ENCODE data around the gene WHRN. TPM values are rescaled to one million over a fixed set of nuclear protein-coding genes. Genes with fewer than 3 reads are reported as not detected.

Gene WHRN
- total RNA-seq, 2 experiments from 2014 or later = 0.64 to 1.2 TPM

GRCh38 chr9:114427644-114428043 lies 77.6 kb downstream of the WHRN start:
- peaks cover 9% of the 10 kb centered on the region for H3K27me3 Mint-ChIP-seq
- H3K36me3 Mint-ChIP-seq (ENCODE audit: low read depth) = no peaks in the 10 kb centered on the region

GRCh38 chr9:114426046-114426948 lies 79.0 kb downstream of the WHRN start:
- DNase-seq = no peak
- Mint-ChIP-seq H3K4me1 (no peaks in the 10 kb centered on the region), H3K27me3 (peaks cover 9% of the 10 kb centered on the region), H3K4me3 (no peak overlapping the region), H3K27ac (no peak overlapping the region), H3K9me3 (no peaks in the 10 kb centered on the region), H3K36me3 (ENCODE audit: low read depth) (no peaks in the 10 kb centered on the region)
- CTCF ChIA-PET = no interaction called here
- POLR2A ChIA-PET = no interaction called here

More at GRCh38 chr9:114427644-114428043, 77.6 kb downstream of the WHRN start:
- Mint-ChIP-seq H3K4me3 (no peak overlapping the region), H3K9me3 (no peaks in the 10 kb centered on the region), H3K27ac (no peak overlapping the region), H3K4me1 (no peaks in the 10 kb centered on the region)
- DNase-seq = no peak
- ChIA-PET CTCF (interaction anchor here (1.1 to 1.4 kb wide), 2 partner anchors 12 to 22 kb away, joined by 3 to 4 read pairs; no protein-coding TSS in a partner anchor), POLR2A (no interaction called here)

- POLR2A ChIA-PET = no interaction called here
- no peaks in the 10 kb centered on the region for H3K36me3 Mint-ChIP-seq (ENCODE audit: low read depth)
- H3K27ac Mint-ChIP-seq = no peak overlapping the region
- no peak for DNase-seq
- no peak overlapping the region for H3K4me3 Mint-ChIP-seq
- H3K27me3 Mint-ChIP-seq = peaks cover 5% of the 10 kb centered on the region
- CTCF ChIA-PET = interaction anchor here (0.6 to 1.0 kb wide), 3 partner anchors 20 to 760 kb away, joined by 3 read pairs; no protein-coding TSS in a partner anchor
- H3K4me1 Mint-ChIP-seq = no peaks in the 10 kb centered on the region
- no peaks in the 10 kb centered on the region for H3K9me3 Mint-ChIP-seq
These were observed 80.1 kb downstream of the WHRN start for GRCh38 chr9:114425126-114425525.

GRCh38 chr9:114424126-114424525 lies 81.1 kb downstream of the WHRN start:
- Mint-ChIP-seq H3K4me1 (no peaks in the 10 kb centered on the region), H3K36me3 (ENCODE audit: low read depth) (no peaks in the 10 kb centered on the region), H3K27me3 (peaks cover 5% of the 10 kb centered on the region), H3K4me3 (no peak overlapping the region), H3K27ac (no peak overlapping the region), H3K9me3 (no peaks in the 10 kb centered on the region)
- no peak for DNase-seq
- ChIA-PET CTCF (interaction anchor here (1.0 kb wide), 1 partner anchor 19 kb away, joined by 3 read pairs; no protein-coding TSS in a partner anchor), POLR2A (no interaction called here)

GRCh38 chr9:114423181-114423580 lies 82.1 kb downstream of the WHRN start:
- Mint-ChIP-seq H3K27ac (no peak overlapping the region), H3K4me3 (no peak overlapping the region), H3K9me3 (no peaks in the 10 kb centered on the region), H3K36me3 (ENCODE audit: low read depth) (no peaks in the 10 kb centered on the region), H3K4me1 (peaks cover 5% of the 10 kb centered on the region), H3K27me3 (peaks cover 5% of the 10 kb centered on the region)
- DNase-seq = no peak
- POLR2A ChIA-PET = interaction anchor here (0.6 kb wide), 1 partner anchor 56 kb away, joined by 3 read pairs; no protein-coding TSS in a partner anchor
- CTCF ChIA-PET = interaction anchor here (1.0 to 1.2 kb wide), 2 partner anchors 12 to 28 kb away, joined by 3 read pairs; no protein-coding TSS in a partner anchor

- H3K27ac Mint-ChIP-seq = no peak overlapping the region
- peaks cover 14% of the 10 kb centered on the region for H3K4me1 Mint-ChIP-seq
- no peak overlapping the region for H3K4me3 Mint-ChIP-seq
- no peaks in the 10 kb centered on the region for H3K27me3 Mint-ChIP-seq
- no peaks in the 10 kb centered on the region for H3K9me3 Mint-ChIP-seq
- ChIA-PET CTCF (no interaction called here), POLR2A (no interaction called here)
- no peak for DNase-seq
- H3K36me3 Mint-ChIP-seq (ENCODE audit: low read depth) = no peaks in the 10 kb centered on the region
These were observed 84.1 kb downstream of the WHRN start for GRCh38 chr9:114421147-114421546.

GRCh38 chr9:114419796-114420195 lies 85.5 kb downstream of the WHRN start:
- Mint-ChIP-seq H3K27me3 (no peaks in the 10 kb centered on the region), H3K4me1 (peaks cover 14% of the 10 kb centered on the region), H3K4me3 (no peak overlapping the region), H3K36me3 (ENCODE audit: low read depth) (no peaks in the 10 kb centered on the region), H3K27ac (no peak overlapping the region), H3K9me3 (no peaks in the 10 kb centered on the region)
- ChIA-PET CTCF (interaction anchor here (1.1 to 1.7 kb wide), 5 partner anchors 11 to 234 kb away, joined by 3 to 7 read pairs (median 3); no protein-coding TSS in a partner anchor), POLR2A (no interaction called here)
- no peak for DNase-seq

- Mint-ChIP-seq H3K36me3 (ENCODE audit: low read depth) (no peaks in the 10 kb centered on the region), H3K4me1 (peaks cover 14% of the 10 kb centered on the region), H3K27ac (no peak overlapping the region), H3K9me3 (no peaks in the 10 kb centered on the region), H3K4me3 (no peak overlapping the region), H3K27me3 (no peaks in the 10 kb centered on the region)
- no peak for DNase-seq
- ChIA-PET POLR2A (no interaction called here), CTCF (interaction anchor here (1.7 to 3.9 kb wide), 2 partner anchors 12 to 13 kb away, joined by 5 to 22 read pairs; no protein-coding TSS in a partner anchor)
These were observed 87.2 kb downstream of the WHRN start for GRCh38 chr9:114418053-114418452.

- Mint-ChIP-seq H3K27ac (peak overlapping the region; percentile 19), H3K36me3 (ENCODE audit: low read depth) (no peaks in the 10 kb centered on the region), H3K27me3 (no peaks in the 10 kb centered on the region), H3K9me3 (no peaks in the 10 kb centered on the region), H3K4me3 (no peak overlapping the region), H3K4me1 (peaks cover 14% of the 10 kb centered on the region)
- CTCF ChIA-PET = interaction anchor here (0.6 to 3.9 kb wide), 4 partner anchors 11 to 136 kb away, joined by 3 to 22 read pairs (median 3); no protein-coding TSS in a partner anchor
- POLR2A ChIA-PET = no interaction called here
- no peak for DNase-seq
These were observed 87.8 kb downstream of the WHRN start for GRCh38 chr9:114417511-114417910.

GRCh38 chr9:114416906-114417305 lies 88.4 kb downstream of the WHRN start:
- Mint-ChIP-seq H3K27ac (no peak overlapping the region), H3K36me3 (ENCODE audit: low read depth) (no peaks in the 10 kb centered on the region), H3K27me3 (no peaks in the 10 kb centered on the region), H3K4me1 (peaks cover 14% of the 10 kb centered on the region), H3K4me3 (no peak overlapping the region), H3K9me3 (no peaks in the 10 kb centered on the region)
- ChIA-PET CTCF (interaction anchor here (0.6 to 3.9 kb wide), 4 partner anchors 11 to 136 kb away, joined by 3 to 22 read pairs (median 3); no protein-coding TSS in a partner anchor), POLR2A (interaction anchor here (0.6 kb wide), 1 partner anchor 12 kb away, joined by 3 read pairs; no protein-coding TSS in a partner anchor)
- DNase-seq = no peak

- Mint-ChIP-seq H3K27ac (no peak overlapping the region), H3K4me3 (no peak overlapping the region), H3K36me3 (ENCODE audit: low read depth) (no peaks in the 10 kb centered on the region), H3K4me1 (peaks cover 14% of the 10 kb centered on the region), H3K9me3 (no peaks in the 10 kb centered on the region), H3K27me3 (no peaks in the 10 kb centered on the region)
- DNase-seq = no peak
- ChIA-PET POLR2A (interaction anchor here (0.6 kb wide), 1 partner anchor 11 kb away, joined by 3 read pairs; no protein-coding TSS in a partner anchor), CTCF (interaction anchor here (0.6 to 3.9 kb wide), 4 partner anchors 10 to 52 kb away, joined by 3 to 22 read pairs (median 3); no protein-coding TSS in a partner anchor)
These were observed 89.0 kb downstream of the WHRN start for GRCh38 chr9:114416290-114416689.

GRCh38 chr9:114414346-114414745 lies 90.9 kb downstream of the WHRN start:
- ChIA-PET POLR2A (no interaction called here), CTCF (interaction anchor here (1.3 to 3.9 kb wide), 4 partner anchors 8 to 238 kb away, joined by 3 to 22 read pairs (median 8); no protein-coding TSS in a partner anchor)

GRCh38 chr9:114413861-114414301 lies 91.4 kb downstream of the WHRN start:
- POLR2A ChIA-PET = no interaction called here
- no peaks in the 10 kb centered on the region for H3K36me3 Mint-ChIP-seq (ENCODE audit: low read depth)
- H3K9me3 Mint-ChIP-seq = no peaks in the 10 kb centered on the region
- CTCF ChIA-PET = interaction anchor here (0.9 to 3.9 kb wide), 4 partner anchors 7 to 601 kb away, joined by 3 to 22 read pairs (median 8); no protein-coding TSS in a partner anchor
- no peak for DNase-seq
- H3K4me1 Mint-ChIP-seq = peaks cover 23% of the 10 kb centered on the region
- H3K4me3 Mint-ChIP-seq = no peak overlapping the region
- no peaks in the 10 kb centered on the region for H3K27me3 Mint-ChIP-seq
- H3K27ac Mint-ChIP-seq = no peak overlapping the region

More at GRCh38 chr9:114414346-114414745, 90.9 kb downstream of the WHRN start:
- Mint-ChIP-seq H3K9me3 (no peaks in the 10 kb centered on the region), H3K4me3 (no peak overlapping the region), H3K36me3 (ENCODE audit: low read depth) (no peaks in the 10 kb centered on the region), H3K4me1 (peaks cover 21% of the 10 kb centered on the region), H3K27ac (no peak overlapping the region), H3K27me3 (no peaks in the 10 kb centered on the region)
- no peak for DNase-seq

Measured in activated CD4-positive, alpha-beta T cell treated with anti-CD3 and anti-CD28 coated beads, Interleukin-2, amount 10 ng/mL, durations not matched to agents 7 days and 5 days (primary cell).